Measurements from ENCODE around the gene RTN3. TPM values are rescaled to one million over a fixed set of nuclear protein-coding genes. Genes with fewer than 3 reads are reported as not detected.
A peak's percentile ranks its signal among the peaks of the same experiment; 100 is the strongest.

RTN3 gene
- total RNA-seq, 6 experiments from 2014 or later = 114 to 144 (median 133) TPM

DNA sequence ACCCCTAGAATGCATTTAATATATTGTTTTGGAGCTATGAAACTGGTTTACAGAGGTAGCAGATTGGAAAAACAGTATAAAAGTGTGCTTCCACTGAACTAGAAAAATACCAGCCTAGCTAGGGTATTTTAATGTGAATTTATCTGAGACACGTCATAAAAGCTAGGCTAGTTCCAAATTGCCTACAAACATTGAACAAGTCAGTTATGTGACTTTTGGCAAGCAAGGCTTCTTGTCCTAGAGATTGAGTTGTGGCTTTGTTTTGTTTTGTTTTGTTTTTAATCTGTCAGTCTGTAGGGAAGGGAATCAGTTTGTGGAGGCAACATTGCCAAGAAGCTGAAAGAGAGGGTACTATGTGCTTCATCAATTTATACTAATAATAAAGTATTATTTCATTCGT lies 24.2 kb downstream of the RTN3 start:
- H3K27ac Mint-ChIP-seq = no peak overlapping the region
- H3K4me3 Mint-ChIP-seq = no peak overlapping the region
- no peaks in the 10 kb centered on the region for H3K9me3 Mint-ChIP-seq
- TF ChIP-seq, protein P1, sequence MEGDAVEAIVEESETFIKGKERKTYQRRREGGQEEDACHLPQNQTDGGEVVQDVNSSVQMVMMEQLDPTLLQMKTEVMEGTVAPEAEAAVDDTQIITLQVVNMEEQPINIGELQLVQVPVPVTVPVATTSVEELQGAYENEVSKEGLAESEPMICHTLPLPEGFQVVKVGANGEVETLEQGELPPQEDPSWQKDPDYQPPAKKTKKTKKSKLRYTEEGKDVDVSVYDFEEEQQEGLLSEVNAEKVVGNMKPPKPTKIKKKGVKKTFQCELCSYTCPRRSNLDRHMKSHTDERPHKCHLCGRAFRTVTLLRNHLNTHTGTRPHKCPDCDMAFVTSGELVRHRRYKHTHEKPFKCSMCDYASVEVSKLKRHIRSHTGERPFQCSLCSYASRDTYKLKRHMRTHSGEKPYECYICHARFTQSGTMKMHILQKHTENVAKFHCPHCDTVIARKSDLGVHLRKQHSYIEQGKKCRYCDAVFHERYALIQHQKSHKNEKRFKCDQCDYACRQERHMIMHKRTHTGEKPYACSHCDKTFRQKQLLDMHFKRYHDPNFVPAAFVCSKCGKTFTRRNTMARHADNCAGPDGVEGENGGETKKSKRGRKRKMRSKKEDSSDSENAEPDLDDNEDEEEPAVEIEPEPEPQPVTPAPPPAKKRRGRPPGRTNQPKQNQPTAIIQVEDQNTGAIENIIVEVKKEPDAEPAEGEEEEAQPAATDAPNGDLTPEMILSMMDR (IDR thresholded peaks at IDR 0.05) = no peak
- DNase-seq = no peak
- peaks cover 3% of the 10 kb centered on the region for H3K36me3 Mint-ChIP-seq (ENCODE audit: low read depth)
- peaks cover 30% of the 10 kb centered on the region for H3K4me1 Mint-ChIP-seq (ENCODE audit: low read depth)
- H3K27me3 Mint-ChIP-seq (ENCODE audit: insufficient read depth) = no peaks in the 10 kb centered on the region; the same call in 1 of the 2 replicates

DNA sequence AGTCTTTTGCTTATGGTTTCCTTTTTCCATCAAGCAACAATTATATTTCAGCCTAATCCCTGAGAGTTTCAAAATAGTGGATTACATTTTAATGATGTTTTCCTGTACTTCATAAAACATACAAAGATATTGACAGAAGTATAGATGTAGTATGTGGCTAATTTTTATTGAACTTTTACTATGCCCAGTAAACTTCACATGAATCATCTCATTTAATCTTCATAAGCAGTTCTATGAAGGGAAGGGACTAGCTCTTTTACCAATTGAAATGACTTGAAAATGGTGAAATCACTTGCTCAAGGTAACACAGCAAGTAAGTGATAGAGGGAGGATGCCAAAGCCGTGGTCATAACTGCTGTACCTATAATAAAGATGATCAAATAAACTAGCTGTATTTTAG lies 27.5 kb downstream of the RTN3 start:
- no peaks in the 10 kb centered on the region for H3K9me3 Mint-ChIP-seq
- peak overlapping the region; percentile 30; the same call in 1 of the 2 replicates for H3K27ac Mint-ChIP-seq
- no peak for DNase-seq
- TF ChIP-seq, protein P1 (IDR thresholded peaks at IDR 0.05) = no peak
- H3K27me3 Mint-ChIP-seq (ENCODE audit: insufficient read depth) = no peaks in the 10 kb centered on the region
- peaks cover 7% of the 10 kb centered on the region; the same call in 1 of the 2 replicates for H3K36me3 Mint-ChIP-seq (ENCODE audit: low read depth)
- H3K4me3 Mint-ChIP-seq = no peak overlapping the region; the same call in 1 of the 2 replicates
- H3K4me1 Mint-ChIP-seq (ENCODE audit: low read depth) = peaks cover 40% of the 10 kb centered on the region

DNA sequence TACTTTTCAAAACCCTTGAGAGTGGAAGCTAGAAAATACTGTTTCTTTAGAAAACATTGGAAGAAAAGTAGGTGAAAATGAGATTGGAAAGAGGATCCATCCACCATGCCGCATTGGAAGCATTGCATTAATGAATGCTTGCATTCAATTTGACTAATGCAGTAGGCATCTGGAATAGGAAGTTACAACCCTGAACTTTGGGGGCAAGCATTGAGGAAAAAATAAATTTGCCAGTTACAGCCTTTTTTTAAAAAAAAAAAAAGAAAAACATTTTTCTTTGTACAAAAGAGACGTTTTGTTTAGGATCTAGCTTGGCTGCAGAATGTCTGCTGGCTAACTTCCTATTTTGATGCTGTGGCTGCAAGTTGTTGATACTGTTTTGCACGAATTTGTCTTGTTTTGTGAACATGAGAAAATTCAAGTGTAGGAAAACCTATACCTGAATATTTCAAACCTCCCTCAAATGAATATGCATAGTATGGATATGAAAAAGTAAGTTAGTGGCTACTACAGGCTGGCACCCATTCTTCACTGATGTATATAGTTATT lies 28.1 kb downstream of the RTN3 start:
- H3K36me3 Mint-ChIP-seq (ENCODE audit: low read depth) = peaks cover 7% of the 10 kb centered on the region; the same call in 1 of the 2 replicates
- TF ChIP-seq, protein P1 (IDR thresholded peaks at IDR 0.05) = no peak
- H3K9me3 Mint-ChIP-seq = no peaks in the 10 kb centered on the region
- DNase-seq = no peak
- H3K27ac Mint-ChIP-seq = peak overlapping the region; percentile 30; the same call in 1 of the 2 replicates
- H3K4me3 Mint-ChIP-seq = peak overlapping the region; percentile 7; the same call in 1 of the 2 replicates
- no peaks in the 10 kb centered on the region for H3K27me3 Mint-ChIP-seq (ENCODE audit: insufficient read depth)
- peaks cover 39% of the 10 kb centered on the region for H3K4me1 Mint-ChIP-seq (ENCODE audit: low read depth)

DNA sequence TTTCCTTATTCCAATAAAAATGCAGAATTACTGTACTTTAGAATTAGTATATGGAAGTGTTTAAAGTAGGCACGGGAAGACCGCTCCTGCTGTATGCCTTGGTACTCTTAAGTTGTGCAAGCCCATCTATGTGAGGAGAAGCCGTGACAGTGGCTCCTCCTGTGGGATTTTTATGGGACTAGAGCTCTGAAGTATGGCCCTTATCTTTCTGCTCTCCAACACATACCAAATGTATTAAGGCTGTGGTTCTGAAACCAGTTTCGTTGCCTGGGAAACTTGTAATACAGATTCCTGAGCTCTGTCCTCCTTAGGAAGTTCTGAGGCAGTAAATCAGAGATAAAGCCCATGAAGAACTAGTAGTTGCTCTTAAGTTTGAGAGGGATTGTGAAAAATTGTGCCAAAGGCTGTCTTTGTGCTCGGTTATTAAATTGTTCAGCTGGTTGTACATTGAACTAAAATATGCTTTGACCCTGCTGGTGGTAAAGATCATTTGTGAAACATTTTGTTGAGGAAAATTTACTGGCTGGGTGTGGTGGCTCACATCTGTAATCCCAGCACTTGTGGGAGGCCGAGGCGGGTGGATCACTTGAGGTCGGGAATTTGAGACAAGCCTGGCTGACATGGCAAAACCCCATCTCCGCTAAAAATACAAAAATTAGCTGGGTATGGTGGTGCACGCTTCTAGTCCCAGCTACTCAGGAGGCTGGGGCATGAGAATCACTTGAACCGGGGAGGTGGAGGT lies 29.3 kb downstream of the RTN3 start:
- Mint-ChIP-seq H3K4me1 (ENCODE audit: low read depth) (peaks cover 46% of the 10 kb centered on the region), H3K4me3 (no peak overlapping the region), H3K9me3 (no peaks in the 10 kb centered on the region), H3K36me3 (ENCODE audit: low read depth) (peaks cover 7% of the 10 kb centered on the region; the same call in 1 of the 2 replicates), H3K27ac (peak overlapping the region; percentile 74), H3K27me3 (ENCODE audit: insufficient read depth) (no peaks in the 10 kb centered on the region)
- TF ChIP-seq, protein P1 (IDR thresholded peaks at IDR 0.05) = peak; percentile 36
- peak; percentile 59 for DNase-seq

DNA sequence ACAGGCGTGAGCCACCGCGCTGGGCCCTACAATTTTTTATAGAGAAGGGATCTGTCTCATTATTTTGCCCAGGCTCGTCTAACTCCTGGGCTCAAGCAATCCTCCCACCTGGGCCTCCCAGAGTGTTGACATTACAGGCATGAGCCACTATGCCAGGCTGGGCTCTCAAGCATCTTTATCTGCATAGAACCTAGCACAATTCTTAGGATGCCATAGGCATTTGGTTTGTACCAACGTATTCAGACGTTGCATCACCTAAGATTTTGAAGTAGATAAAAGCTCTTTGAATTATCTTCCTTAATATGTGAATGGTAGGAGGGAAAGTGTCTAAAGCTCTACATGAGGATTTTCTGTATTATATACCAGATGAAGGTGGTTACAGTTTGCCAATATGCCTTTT lies 30.5 kb downstream of the RTN3 start:
- H3K36me3 Mint-ChIP-seq (ENCODE audit: low read depth) = peaks cover 7% of the 10 kb centered on the region; the same call in 1 of the 2 replicates
- H3K27me3 Mint-ChIP-seq (ENCODE audit: insufficient read depth) = no peaks in the 10 kb centered on the region
- no peak overlapping the region for H3K4me3 Mint-ChIP-seq
- H3K4me1 Mint-ChIP-seq (ENCODE audit: low read depth) = peaks cover 48% of the 10 kb centered on the region
- no peak overlapping the region for H3K27ac Mint-ChIP-seq
- DNase-seq = no peak
- TF ChIP-seq, protein P1 (IDR thresholded peaks at IDR 0.05) = no peak
- H3K9me3 Mint-ChIP-seq = no peaks in the 10 kb centered on the region

All from HFFc6 (cell line).